Effector memory CD8-positive, alpha-beta T cell (primary cell): ENCODE data around the gene ZNF516.

Experiments
- ATAC-seq: fragments of 150-1000 bp; cut with Tn5 transposase; replicated peaks from 2 replicates; pipeline ENCODE4 v1.10.0; 2021; ENCODE audit warnings: mild to moderate bottlenecking, moderate library complexity
- DNase-seq, 3 experiments: peaks; one replicate each; pipeline ENCODE4 v3.0.0; 2021
- H3K27ac Mint-ChIP-seq, 2 donors: one replicate each; pipeline ENCODE4 v1.8.0; 2022; ENCODE audit warnings: mild to moderate bottlenecking in 2 of 2, mixed read lengths in 2 of 2, moderate library complexity in 2 of 2
- H3K27me3 Mint-ChIP-seq, 2 donors: one replicate each; pipeline ENCODE4 v1.8.0; 2022; ENCODE audit warnings: mixed read lengths in 2 of 2
- H3K36me3 Mint-ChIP-seq: one replicate; pipeline ENCODE4 v1.8.0; 2022; ENCODE audit warnings: mild to moderate bottlenecking, moderate library complexity, mixed read lengths; ENCODE audit not compliant: insufficient read depth
- H3K4me1 Mint-ChIP-seq, 2 donors: one replicate each; pipeline ENCODE4 v1.8.0; 2022; ENCODE audit warnings: low read depth in 2 of 2, mixed read lengths in 2 of 2
- H3K4me3 Mint-ChIP-seq, 2 donors: one replicate each; pipeline ENCODE4 v1.8.0; 2022; ENCODE audit warnings: mild to moderate bottlenecking in 2 of 2, mixed read lengths in 2 of 2, moderate library complexity in 2 of 2
- H3K9me3 Mint-ChIP-seq, 2 donors: one replicate each; pipeline ENCODE4 v1.8.0; 2022; ENCODE audit warnings: mixed read lengths in 2 of 2

Gene ZNF516

GRCh38 chr18:76397631-76398030 lies 97.4 kb downstream of the ZNF516 start:
- Mint-ChIP-seq H3K9me3 (no peaks in the 10 kb centered on the region), H3K27ac (no peak overlapping the region), H3K4me3 (no peak overlapping the region), H3K27me3 (no peaks in the 10 kb centered on the region), H3K36me3 (peaks cover 4% of the 10 kb centered on the region), H3K4me1 (peaks cover 5% of the 10 kb centered on the region in 2 donors)
- no peak for DNase-seq
- no peak for ATAC-seq

- H3K27me3 Mint-ChIP-seq = no peaks in the 10 kb centered on the region
- H3K36me3 Mint-ChIP-seq = no peaks in the 10 kb centered on the region
- no peaks in the 10 kb centered on the region for H3K9me3 Mint-ChIP-seq
- DNase-seq (no peak), ATAC-seq (no peak)
- H3K27ac Mint-ChIP-seq = no peak overlapping the region
- H3K4me3 Mint-ChIP-seq = no peak overlapping the region
- peaks cover 5 to 6% of the 10 kb centered on the region in 2 donors for H3K4me1 Mint-ChIP-seq
Observed at GRCh38 chr18:76396792-76397191, 98.2 kb downstream of the ZNF516 start.

GRCh38 chr18:76395609-76396008 lies 99.4 kb downstream of the ZNF516 start:
- Mint-ChIP-seq H3K4me1 (peaks cover 5 to 16% of the 10 kb centered on the region in 2 donors), H3K9me3 (no peaks in the 10 kb centered on the region), H3K36me3 (no peaks in the 10 kb centered on the region), H3K27ac (no peak overlapping the region), H3K4me3 (no peak overlapping the region), H3K27me3 (no peaks in the 10 kb centered on the region)
- DNase-seq (no peak), ATAC-seq (no peak)

GRCh38 chr18:76394780-76395476 lies 100.1 kb downstream of the ZNF516 start:
- peaks cover 5 to 18% of the 10 kb centered on the region in 2 donors for H3K4me1 Mint-ChIP-seq
- ATAC-seq (no peak), DNase-seq (no peak)
- no peak overlapping the region for H3K4me3 Mint-ChIP-seq
- no peak overlapping the region for H3K27ac Mint-ChIP-seq
- H3K27me3 Mint-ChIP-seq = no peaks in the 10 kb centered on the region
- H3K9me3 Mint-ChIP-seq = no peaks in the 10 kb centered on the region
- H3K36me3 Mint-ChIP-seq = no peaks in the 10 kb centered on the region

GRCh38 chr18:76392349-76392748 lies 102.7 kb downstream of the ZNF516 start:
- H3K27ac Mint-ChIP-seq = peak overlapping the region in 1 of 2 donors; percentile 20
- ATAC-seq (no peak), DNase-seq (no peak)
- peaks cover 4% of the 10 kb centered on the region for H3K36me3 Mint-ChIP-seq
- peaks cover 0 to 29% of the 10 kb centered on the region in 2 donors for H3K4me1 Mint-ChIP-seq
- H3K9me3 Mint-ChIP-seq = no peaks in the 10 kb centered on the region
- no peak overlapping the region for H3K4me3 Mint-ChIP-seq
- H3K27me3 Mint-ChIP-seq = peaks cover 0 to 8% of the 10 kb centered on the region in 2 donors

- no peak for DNase-seq
- Mint-ChIP-seq H3K4me1 (peaks cover 5 to 34% of the 10 kb centered on the region in 2 donors), H3K9me3 (no peaks in the 10 kb centered on the region), H3K27ac (peak overlapping the region in 1 of 2 donors; percentile 20), H3K36me3 (peaks cover 4% of the 10 kb centered on the region), H3K4me3 (no peak overlapping the region), H3K27me3 (peaks cover 0 to 8% of the 10 kb centered on the region in 2 donors)
- ATAC-seq = no peak
Observed at GRCh38 chr18:76391746-76392145, 103.3 kb downstream of the ZNF516 start.

GRCh38 chr18:76391038-76391437 lies 104.0 kb downstream of the ZNF516 start:
- Mint-ChIP-seq H3K27ac (peak overlapping the region in 1 of 2 donors; percentile 20), H3K4me1 (peaks cover 10 to 39% of the 10 kb centered on the region in 2 donors), H3K27me3 (peaks cover 0 to 8% of the 10 kb centered on the region in 2 donors), H3K36me3 (peaks cover 4% of the 10 kb centered on the region), H3K9me3 (no peaks in the 10 kb centered on the region), H3K4me3 (no peak overlapping the region)
- ATAC-seq (no peak), DNase-seq (no peak)

GRCh38 chr18:76390452-76391035 lies 104.5 kb downstream of the ZNF516 start:
- no peak overlapping the region for H3K4me3 Mint-ChIP-seq
- peaks cover 4% of the 10 kb centered on the region for H3K36me3 Mint-ChIP-seq
- ATAC-seq (no peak), DNase-seq (no peak)
- peaks cover 0 to 8% of the 10 kb centered on the region in 2 donors for H3K27me3 Mint-ChIP-seq
- no peaks in the 10 kb centered on the region for H3K9me3 Mint-ChIP-seq
- H3K4me1 Mint-ChIP-seq = peaks cover 14 to 42% of the 10 kb centered on the region in 2 donors
- no peak overlapping the region for H3K27ac Mint-ChIP-seq

GRCh38 chr18:76389716-76390115 lies 105.3 kb downstream of the ZNF516 start:
- Mint-ChIP-seq H3K27me3 (peaks cover 0 to 8% of the 10 kb centered on the region in 2 donors), H3K4me3 (no peak overlapping the region), H3K27ac (no peak overlapping the region), H3K9me3 (no peaks in the 10 kb centered on the region), H3K4me1 (peaks cover 14 to 42% of the 10 kb centered on the region in 2 donors), H3K36me3 (peaks cover 4% of the 10 kb centered on the region)
- ATAC-seq = no peak
- DNase-seq = no peak

- Mint-ChIP-seq H3K4me3 (no peak overlapping the region), H3K27ac (no peak overlapping the region), H3K27me3 (peaks cover 0 to 8% of the 10 kb centered on the region in 2 donors), H3K36me3 (peaks cover 4% of the 10 kb centered on the region), H3K9me3 (no peaks in the 10 kb centered on the region), H3K4me1 (peaks cover 14 to 42% of the 10 kb centered on the region in 2 donors)
- DNase-seq (no peak), ATAC-seq (no peak)
Observed at GRCh38 chr18:76388891-76389423, 106.1 kb downstream of the ZNF516 start.

- no peak overlapping the region for H3K4me3 Mint-ChIP-seq
- peaks cover 4% of the 10 kb centered on the region for H3K36me3 Mint-ChIP-seq
- peaks cover 7 to 8% of the 10 kb centered on the region in 2 donors for H3K27me3 Mint-ChIP-seq
- peaks cover 14 to 45% of the 10 kb centered on the region in 2 donors for H3K4me1 Mint-ChIP-seq
- no peak overlapping the region for H3K27ac Mint-ChIP-seq
- no peaks in the 10 kb centered on the region for H3K9me3 Mint-ChIP-seq
- DNase-seq = no peak
- ATAC-seq = no peak
Observed at GRCh38 chr18:76388261-76388660, 106.8 kb downstream of the ZNF516 start.

- no peaks in the 10 kb centered on the region for H3K9me3 Mint-ChIP-seq
- DNase-seq (no peak), ATAC-seq (no peak)
- H3K4me3 Mint-ChIP-seq = no peak overlapping the region
- no peak overlapping the region for H3K27ac Mint-ChIP-seq
- H3K27me3 Mint-ChIP-seq = peaks cover 7 to 8% of the 10 kb centered on the region in 2 donors
- H3K36me3 Mint-ChIP-seq = peaks cover 4% of the 10 kb centered on the region
- peaks cover 14 to 46% of the 10 kb centered on the region in 2 donors for H3K4me1 Mint-ChIP-seq
Observed at GRCh38 chr18:76387608-76388007, 107.4 kb downstream of the ZNF516 start.

GRCh38 chr18:76386886-76387285 lies 108.2 kb downstream of the ZNF516 start:
- Mint-ChIP-seq H3K9me3 (no peaks in the 10 kb centered on the region), H3K4me3 (peak overlapping the region; percentile 37 to 76), H3K27me3 (peaks cover 7 to 8% of the 10 kb centered on the region in 2 donors), H3K27ac (peak overlapping the region in 1 of 2 donors; percentile 5), H3K36me3 (peaks cover 4% of the 10 kb centered on the region), H3K4me1 (peaks cover 14 to 44% of the 10 kb centered on the region in 2 donors)
- ATAC-seq (no peak), DNase-seq (no peak)

- ATAC-seq (no peak), DNase-seq (no peak)
- peak overlapping the region; percentile 43 to 76 for H3K4me3 Mint-ChIP-seq
- H3K4me1 Mint-ChIP-seq = peaks cover 14 to 37% of the 10 kb centered on the region in 2 donors
- no peaks in the 10 kb centered on the region for H3K9me3 Mint-ChIP-seq
- H3K36me3 Mint-ChIP-seq = peaks cover 4% of the 10 kb centered on the region
- peaks cover 7 to 8% of the 10 kb centered on the region in 2 donors for H3K27me3 Mint-ChIP-seq
- peak overlapping the region in 1 of 2 donors; percentile 81 for H3K27ac Mint-ChIP-seq
Observed at GRCh38 chr18:76386071-76386470, 109.0 kb downstream of the ZNF516 start.
